Astrocyte (in vitro differentiated cells and primary cell): ENCODE measurements around the gene CD63. TPM values are rescaled to one million over a fixed set of nuclear protein-coding genes. Genes with fewer than 3 reads are reported as not detected.

Source experiments
- DNase-seq: peaks from one replicate; pipeline ENCODE4 v3.0.0-alpha.2; 2010; ENCODE audit warnings: low read depth
- FAIRE-seq: peaks from 2 replicates; lab custom pipeline; 2011; peaks lifted over from hg19 to GRCh38; lab: Jason Lieb, UNC
- H2AFZ ChIP-seq: 2 replicates; pipeline ENCODE4 v1.6.0; 2012; ENCODE audit warnings: low read depth, low read length, inconsistent platforms
- H3K27ac ChIP-seq: 2 replicates; pipeline ENCODE4 v1.5.1; 2011; ENCODE audit warnings: low read depth, low read length, inconsistent platforms
- H3K27me3 ChIP-seq: 2 replicates; pipeline ENCODE4 v1.6.0; 2011; ENCODE audit warnings: low read length, inconsistent platforms; ENCODE audit not compliant: insufficient read depth
- H3K36me3 ChIP-seq: 2 replicates; pipeline ENCODE4 v1.5.1; 2011; ENCODE audit warnings: low read length, inconsistent platforms; ENCODE audit not compliant: insufficient read depth
- H3K4me1 ChIP-seq: 2 replicates; pipeline ENCODE4 v1.5.1; 2011; ENCODE audit warnings: low read length, inconsistent platforms; ENCODE audit not compliant: insufficient read depth
- H3K4me2 ChIP-seq: 2 replicates; pipeline ENCODE4 v1.6.0; 2012; ENCODE audit warnings: low read length, inconsistent platforms
- H3K4me3 ChIP-seq: 2 replicates; pipeline ENCODE4 v1.5.1; 2011; ENCODE audit warnings: low read depth, mild to moderate bottlenecking, low read length, inconsistent platforms; ENCODE audit not compliant: insufficient read depth
- H3K79me2 ChIP-seq: 2 replicates; pipeline ENCODE4 v1.6.0; 2012; ENCODE audit warnings: mild to moderate bottlenecking, low read length, inconsistent platforms; ENCODE audit not compliant: insufficient read depth
- H3K9ac ChIP-seq: 2 replicates; pipeline ENCODE4 v1.6.0; 2012; ENCODE audit warnings: mild to moderate bottlenecking, low read length, inconsistent platforms
- H3K9me3 ChIP-seq: 2 replicates; pipeline ENCODE4 v1.5.1; 2012; ENCODE audit warnings: low read depth, mild to moderate bottlenecking, low read length, inconsistent platforms; ENCODE audit not compliant: insufficient read depth
- H4K20me1 ChIP-seq: 2 replicates; pipeline ENCODE4 v1.6.0; 2012; ENCODE audit warnings: low read length, inconsistent platforms; ENCODE audit not compliant: insufficient read depth
- H3K27ac Mint-ChIP-seq: one replicate; pipeline ENCODE4 v1.8.0; 2021; ENCODE audit warnings: mild to moderate bottlenecking, mixed read lengths; ENCODE audit not compliant: unreplicated experiment
- H3K27me3 Mint-ChIP-seq: one replicate; pipeline ENCODE4 v1.8.0; 2021; ENCODE audit warnings: low read depth, mixed read lengths; ENCODE audit not compliant: unreplicated experiment
- H3K36me3 Mint-ChIP-seq: one replicate; pipeline ENCODE4 v1.8.0; 2021; ENCODE audit warnings: low read depth, mixed read lengths; ENCODE audit not compliant: unreplicated experiment
- H3K4me1 Mint-ChIP-seq: one replicate; pipeline ENCODE4 v1.8.0; 2021; ENCODE audit warnings: low read depth, mixed read lengths; ENCODE audit not compliant: unreplicated experiment
- H3K4me3 Mint-ChIP-seq: one replicate; pipeline ENCODE4 v1.8.0; 2021; ENCODE audit warnings: mild to moderate bottlenecking, moderate library complexity, mixed read lengths; ENCODE audit not compliant: unreplicated experiment
- H3K9me3 Mint-ChIP-seq: one replicate; pipeline ENCODE4 v1.8.0; 2021; ENCODE audit warnings: mild to moderate bottlenecking, mixed read lengths; ENCODE audit not compliant: unreplicated experiment
- CTCF ChIP-seq: IDR thresholded peaks from 2 replicates; pipeline ENCODE4 v1.5.1; 2011; ENCODE audit warnings: low read depth, mild to moderate bottlenecking, inconsistent platforms, low read length, moderate library complexity; ENCODE audit not compliant: insufficient read depth
- EZH2 ChIP-seq: IDR thresholded peaks from 2 replicates; pipeline ENCODE4 v1.6.1; 2012; ENCODE audit warnings: mild to moderate bottlenecking, low read length, inconsistent platforms; ENCODE audit not compliant: insufficient read depth
- total RNA-seq: library from RNA; stranded (reverse); gene quantifications from 2 replicates; pipeline ENCODE4 v1.2.1, GENCODE V29; 2021

The CD63 gene
- total RNA-seq, 1 donor from 2014 or later = 1,014 TPM

GRCh38 chr12:55695349-55695748 is 33.5 kb downstream of the CD63 start:
- no peak overlapping the region for H3K4me2 ChIP-seq
- H3K9me3 ChIP-seq = no peaks in the 10 kb centered on the region
- H3K27me3 Mint-ChIP-seq = peaks cover 6% of the 10 kb centered on the region
- no peaks in the 10 kb centered on the region for H3K4me1 ChIP-seq
- H2AFZ ChIP-seq = no peak overlapping the region
- no peak overlapping the region for H3K27ac Mint-ChIP-seq
- H3K9me3 Mint-ChIP-seq = no peaks in the 10 kb centered on the region
- H3K9ac ChIP-seq = no peak overlapping the region
- H3K27ac ChIP-seq = no peak overlapping the region
- H3K79me2 ChIP-seq = no peaks in the 10 kb centered on the region
- no peak overlapping the region for H3K4me3 Mint-ChIP-seq
- FAIRE-seq = no peak
- H3K36me3 Mint-ChIP-seq = peaks cover 7% of the 10 kb centered on the region
- TF ChIP-seq EZH2 = no peak
- TF ChIP-seq CTCF = no peak
- no peaks in the 10 kb centered on the region for H3K4me1 Mint-ChIP-seq
- no peak for DNase-seq
- H3K27me3 ChIP-seq = no peaks in the 10 kb centered on the region
- H3K36me3 ChIP-seq = no peaks in the 10 kb centered on the region
- no peak overlapping the region for H3K4me3 ChIP-seq
- no peaks in the 10 kb centered on the region for H4K20me1 ChIP-seq

- peaks cover 6% of the 10 kb centered on the region for H3K27me3 Mint-ChIP-seq
- Histone ChIP-seq H4K20me1 (no peaks in the 10 kb centered on the region), H3K9ac (no peak overlapping the region), H3K79me2 (no peaks in the 10 kb centered on the region), H3K36me3 (no peaks in the 10 kb centered on the region), H3K27ac (no peak overlapping the region), H3K4me3 (no peak overlapping the region), H2AFZ (no peak overlapping the region), H3K4me1 (no peaks in the 10 kb centered on the region), H3K4me2 (no peak overlapping the region), H3K9me3 (no peaks in the 10 kb centered on the region), H3K27me3 (no peaks in the 10 kb centered on the region)
- H3K36me3 Mint-ChIP-seq = peaks cover 7% of the 10 kb centered on the region
- H3K4me3 Mint-ChIP-seq = no peak overlapping the region
- no peaks in the 10 kb centered on the region for H3K4me1 Mint-ChIP-seq
- TF ChIP-seq EZH2 = no peak
- TF ChIP-seq CTCF = no peak
- FAIRE-seq (no peak), DNase-seq (no peak)
- no peaks in the 10 kb centered on the region for H3K9me3 Mint-ChIP-seq
- H3K27ac Mint-ChIP-seq = no peak overlapping the region
Observed at GRCh38 chr12:55694651-55695050, 34.2 kb downstream of the CD63 start.

GRCh38 chr12:55694188-55694515 is 34.7 kb downstream of the CD63 start:
- H3K9me3 ChIP-seq = no peaks in the 10 kb centered on the region
- Mint-ChIP-seq H3K27ac (no peak overlapping the region), H3K4me1 (no peaks in the 10 kb centered on the region), H3K27me3 (peaks cover 6% of the 10 kb centered on the region), H3K36me3 (peaks cover 7% of the 10 kb centered on the region), H3K4me3 (no peak overlapping the region), H3K9me3 (no peaks in the 10 kb centered on the region)
- TF ChIP-seq EZH2 (no peak), CTCF (no peak)
- no peak overlapping the region for H3K4me3 ChIP-seq
- H3K27ac ChIP-seq = no peak overlapping the region
- no peak for DNase-seq
- no peaks in the 10 kb centered on the region for H3K36me3 ChIP-seq
- H4K20me1 ChIP-seq = no peaks in the 10 kb centered on the region
- no peak overlapping the region for H2AFZ ChIP-seq
- no peaks in the 10 kb centered on the region for H3K79me2 ChIP-seq
- no peak overlapping the region for H3K9ac ChIP-seq
- no peak for FAIRE-seq
- H3K4me1 ChIP-seq = no peaks in the 10 kb centered on the region
- no peak overlapping the region for H3K4me2 ChIP-seq
- H3K27me3 ChIP-seq = no peaks in the 10 kb centered on the region
